ENCODE data around the gene SFT2D1.

GRCh38 chr6:166312832-166313231 lies 29.5 kb downstream of the SFT2D1 start:
- TF ChIP-seq POLR2AphosphoS5 (IDR thresholded peaks at IDR 0.05; ENCODE audit: borderline replicate concordance, low read depth, low read length) (no peak), EZH2 (IDR thresholded peaks at IDR 0.05) (no peak), FOXP2 (optimal IDR thresholded peaks at IDR 0.05; ENCODE audit: control extremely low read depth, extremely low read length, insufficient read depth) (no peak)
